ENCODE measurements around the gene PAK4. TPM values are rescaled to one million over a fixed set of nuclear protein-coding genes. Genes with fewer than 3 reads are reported as not detected.

Gene PAK4
- total RNA-seq, 1 donor from 2014 or later, result 14.8 TPM

Other genes with a start within 250 kb of the PAK4 start
- gene RINL, start 247.5 kb upstream of the PAK4 start, total RNA-seq, result 62.7 and 68.9 TPM in 2 replicates
- gene SIRT2, start 226.2 kb upstream of the PAK4 start, total RNA-seq, result 23.6 and 30.1 TPM in 2 replicates
- gene NFKBIB, start 225.8 kb upstream of the PAK4 start, total RNA-seq, result 89.2 and 89.7 TPM in 2 replicates
- gene CCER2, start 213.6 kb upstream of the PAK4 start, total RNA-seq, result 0.77 and 0.97 TPM in 2 replicates
- gene SARS2, start 195.0 kb upstream of the PAK4 start, total RNA-seq, result 41.6 and 42.6 TPM in 2 replicates
- 112 and 122 TPM in 2 replicates for gene MRPS12, start 194.8 kb upstream of the PAK4 start, total RNA-seq
- gene FBXO17, start 150.0 kb upstream of the PAK4 start, total RNA-seq, result not detected in 2 replicates
- 0.14 and 0.17 TPM in 2 replicates for gene FBXO27, start 93.2 kb upstream of the PAK4 start, total RNA-seq
- gene ACP7, start 41.4 kb upstream of the PAK4 start, total RNA-seq, result not detected in 2 replicates
- gene NCCRP1, start 71.2 kb downstream of the PAK4 start, total RNA-seq, result not detected in 2 replicates
- not detected in 2 replicates for gene SYCN, start 78.5 kb downstream of the PAK4 start, total RNA-seq
- gene IFNL3, start 119.2 kb downstream of the PAK4 start, total RNA-seq, result not detected in 2 replicates
- gene IFNL4, start 123.1 kb downstream of the PAK4 start, total RNA-seq, result not detected in 2 replicates
- not detected in 2 replicates for gene IFNL2, start 142.6 kb downstream of the PAK4 start, total RNA-seq
- gene IFNL1, start 170.6 kb downstream of the PAK4 start, total RNA-seq, result not detected in 2 replicates
- gene LRFN1, start 195.1 kb downstream of the PAK4 start, total RNA-seq, result 5.0 and 5.2 TPM in 2 replicates
- gene GMFG, start 210.3 kb downstream of the PAK4 start, total RNA-seq, result 328 and 330 TPM in 2 replicates
- 68.9 and 71.4 TPM in 2 replicates for gene SAMD4B, start 216.6 kb downstream of the PAK4 start, total RNA-seq

Data from activated CD4-positive, alpha-beta T cell treated with anti-CD3 and anti-CD28 coated beads, Interleukin-2, amount 10 ng/mL, durations not matched to agents 24 days and 14 days (primary cell).